ENCODE data around the gene SHTN1.

Gene SHTN1

DNA sequence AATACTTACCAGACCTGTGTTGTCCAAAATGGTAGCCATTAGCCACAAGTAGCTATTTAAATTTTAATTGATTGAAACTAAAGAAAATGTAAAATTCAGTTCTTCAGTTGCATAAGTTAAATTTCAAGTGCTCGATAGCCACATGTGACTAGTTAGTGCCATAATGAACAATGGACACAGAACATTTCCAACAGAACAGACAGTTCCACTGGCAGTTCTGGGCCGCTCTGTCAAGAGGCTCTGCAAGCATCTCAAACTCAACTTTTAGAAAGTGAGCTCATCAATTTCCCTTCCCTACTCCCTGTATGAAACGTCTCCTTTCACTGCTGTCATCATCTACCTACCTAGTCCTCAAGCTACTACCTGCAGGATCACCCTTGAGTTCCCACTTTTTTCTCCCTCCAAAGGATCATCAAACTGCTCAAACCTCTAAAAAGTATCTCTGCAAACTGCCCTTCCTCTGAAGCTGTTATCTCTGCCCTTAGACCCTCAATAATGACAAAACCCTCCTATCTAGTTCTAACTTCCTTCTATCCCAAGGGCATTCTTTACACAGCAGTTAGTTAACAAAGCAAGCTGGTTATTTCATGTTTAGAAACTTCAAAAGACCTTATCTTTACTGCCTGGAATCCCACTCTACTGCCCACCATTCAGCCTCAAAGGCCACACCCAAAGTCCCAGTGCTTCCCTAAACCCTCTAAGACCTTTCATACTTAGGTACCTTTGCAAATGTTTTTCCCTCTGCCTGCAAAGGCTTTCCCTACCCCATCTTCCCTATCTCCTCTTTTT is 20.6 kb downstream of the SHTN1 start:
- Histone ChIP-seq H3K9me3 (ENCODE audit: low read length) (no peaks in the 10 kb centered on the region), H3K36me3 (ENCODE audit: insufficient read depth, low read length) (no peaks in the 10 kb centered on the region), H3K27ac (ENCODE audit: low read depth, low read length) (no peak overlapping the region), H3K4me3 (ENCODE audit: low read depth in 1 of 2, low read length in 2 of 2) (no peak overlapping the region), H3K4me1 (ENCODE audit: insufficient read depth, low read length) (no peaks in the 10 kb centered on the region), H3K27me3 (ENCODE audit: control insufficient read depth in 1 of 2, insufficient read depth in 2 of 2, low read length in 2 of 2) (no peaks in the 10 kb centered on the region), H3K9ac (ENCODE audit: low read length) (no peak overlapping the region)

DNA sequence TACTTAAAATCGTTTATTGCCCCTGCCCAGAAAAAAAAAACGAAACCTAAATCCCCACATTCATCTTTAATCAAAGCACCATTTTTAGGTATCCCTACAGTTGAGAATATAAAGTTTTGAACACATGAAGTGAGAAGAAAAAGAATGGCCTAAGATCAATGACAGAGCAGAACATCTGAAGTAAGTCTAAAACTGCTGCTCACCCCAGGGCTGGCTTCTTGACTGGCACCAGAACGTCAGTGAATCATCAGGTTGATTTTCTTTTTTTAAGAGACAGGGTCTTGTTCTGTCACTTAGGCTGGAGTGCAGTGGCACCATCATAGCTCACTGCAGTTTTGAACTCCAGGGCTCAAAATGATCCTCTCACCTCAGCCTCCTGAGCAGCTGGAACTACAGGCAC is 24.9 kb downstream of the SHTN1 start:
- H3K4me1 ChIP-seq (ENCODE audit: insufficient read depth, low read length): no peaks in the 10 kb centered on the region
- no peak overlapping the region for H3K4me3 ChIP-seq (ENCODE audit: low read depth in 1 of 2, low read length in 2 of 2)
- H3K36me3 ChIP-seq (ENCODE audit: insufficient read depth, low read length): no peaks in the 10 kb centered on the region
- no peaks in the 10 kb centered on the region for H3K27me3 ChIP-seq (ENCODE audit: control insufficient read depth in 1 of 2, insufficient read depth in 2 of 2, low read length in 2 of 2)
- H3K9ac ChIP-seq (ENCODE audit: low read length): no peak overlapping the region
- H3K9me3 ChIP-seq (ENCODE audit: low read length): no peaks in the 10 kb centered on the region
- no peak overlapping the region for H3K27ac ChIP-seq (ENCODE audit: low read depth, low read length)

DNA sequence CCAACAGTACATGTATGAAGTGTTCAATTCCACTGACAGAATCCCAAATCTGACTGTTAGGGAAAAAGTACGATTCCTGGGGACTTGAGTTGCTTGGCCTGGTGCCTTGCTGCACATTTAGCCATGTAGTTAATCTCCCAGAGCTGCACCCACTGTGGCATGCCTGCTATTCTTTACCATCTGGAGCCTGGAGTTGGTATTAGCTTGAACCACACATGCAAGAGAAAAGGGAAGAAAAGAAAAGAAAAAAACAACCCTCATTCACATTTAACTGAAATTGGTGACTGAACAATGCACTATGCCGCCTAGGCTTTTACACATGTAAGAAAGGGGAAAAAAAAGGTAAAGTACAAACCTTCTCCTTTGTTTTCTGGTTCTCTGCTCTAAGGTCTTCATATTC is 26.1 kb downstream of the SHTN1 start:
- no peak overlapping the region for H3K9ac ChIP-seq (ENCODE audit: low read length)
- H3K27ac ChIP-seq (ENCODE audit: low read depth, low read length): no peak overlapping the region
- no peaks in the 10 kb centered on the region for H3K27me3 ChIP-seq (ENCODE audit: control insufficient read depth in 1 of 2, insufficient read depth in 2 of 2, low read length in 2 of 2)
- H3K9me3 ChIP-seq (ENCODE audit: low read length): no peaks in the 10 kb centered on the region
- no peaks in the 10 kb centered on the region for H3K4me1 ChIP-seq (ENCODE audit: insufficient read depth, low read length)
- H3K36me3 ChIP-seq (ENCODE audit: insufficient read depth, low read length): no peaks in the 10 kb centered on the region
- H3K4me3 ChIP-seq (ENCODE audit: low read depth in 1 of 2, low read length in 2 of 2): no peak overlapping the region

DNA sequence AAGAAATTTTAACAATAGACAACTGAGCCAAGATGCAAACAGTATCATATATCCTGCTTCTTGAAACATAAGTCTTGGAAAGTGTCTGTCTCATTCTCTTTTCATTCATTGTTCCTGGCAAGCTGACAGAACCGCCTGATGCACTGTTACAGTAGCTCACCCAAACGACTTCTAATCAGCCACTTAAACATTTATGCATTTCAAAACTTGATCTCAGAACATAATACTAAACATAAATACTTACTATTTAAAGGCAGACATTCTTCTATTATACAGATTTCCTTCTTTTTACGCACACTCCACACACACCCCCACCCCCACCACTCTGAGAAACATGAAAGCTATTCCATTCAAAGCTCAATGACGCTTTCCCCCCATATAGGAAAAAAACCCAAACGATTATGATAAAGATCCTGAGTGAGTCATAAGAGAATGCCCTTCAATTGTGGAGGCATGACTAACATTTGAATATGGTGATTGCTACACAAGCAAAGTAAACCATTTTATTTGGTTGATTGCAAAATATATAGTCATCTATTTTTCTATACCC is 30.5 kb downstream of the SHTN1 start:
- Histone ChIP-seq H3K9me3 (ENCODE audit: low read length) (no peaks in the 10 kb centered on the region), H3K4me3 (ENCODE audit: low read depth in 1 of 2, low read length in 2 of 2) (no peak overlapping the region), H3K27me3 (ENCODE audit: control insufficient read depth in 1 of 2, insufficient read depth in 2 of 2, low read length in 2 of 2) (no peaks in the 10 kb centered on the region), H3K4me1 (ENCODE audit: insufficient read depth, low read length) (no peaks in the 10 kb centered on the region), H3K9ac (ENCODE audit: low read length) (no peak overlapping the region), H3K36me3 (ENCODE audit: insufficient read depth, low read length) (no peaks in the 10 kb centered on the region), H3K27ac (ENCODE audit: low read depth, low read length) (no peak overlapping the region)

DNA sequence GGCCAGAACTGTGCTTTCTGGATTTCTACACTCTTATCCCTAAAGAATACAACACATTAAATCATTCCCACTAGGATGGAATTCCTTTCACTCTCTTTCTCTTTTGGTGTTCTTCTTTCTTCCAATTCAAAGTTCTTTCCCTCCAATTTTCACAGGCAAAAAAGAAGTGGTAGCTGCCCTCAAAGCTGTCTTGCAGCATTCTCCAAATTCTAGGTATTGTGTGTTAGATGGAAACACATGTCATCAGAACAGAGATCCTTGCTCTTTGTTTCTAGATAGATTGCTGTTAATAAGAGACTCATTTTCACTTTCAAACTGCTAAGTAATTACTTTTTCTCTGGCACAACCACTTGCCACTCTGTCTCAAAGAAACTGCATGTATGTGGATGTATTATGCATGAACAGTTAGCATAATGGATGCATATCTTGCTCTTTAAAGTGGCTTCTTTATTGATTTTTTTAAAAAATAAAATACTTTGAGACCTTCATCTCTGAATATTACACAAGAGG is 31.0 kb downstream of the SHTN1 start:
- no peaks in the 10 kb centered on the region for H3K4me1 ChIP-seq (ENCODE audit: insufficient read depth, low read length)
- no peaks in the 10 kb centered on the region for H3K36me3 ChIP-seq (ENCODE audit: insufficient read depth, low read length)
- H3K27me3 ChIP-seq (ENCODE audit: control insufficient read depth in 1 of 2, insufficient read depth in 2 of 2, low read length in 2 of 2): no peaks in the 10 kb centered on the region
- H3K27ac ChIP-seq (ENCODE audit: low read depth, low read length): no peak overlapping the region
- H3K9ac ChIP-seq (ENCODE audit: low read length): no peak overlapping the region
- no peak overlapping the region for H3K4me3 ChIP-seq (ENCODE audit: low read depth in 1 of 2, low read length in 2 of 2)
- H3K9me3 ChIP-seq (ENCODE audit: low read length): no peaks in the 10 kb centered on the region

GRCh38 chr10:116973371-116973905 is 31.5 kb downstream of the SHTN1 start:
- no peaks in the 10 kb centered on the region for H3K9me3 ChIP-seq (ENCODE audit: low read length)
- H3K4me3 ChIP-seq (ENCODE audit: low read depth in 1 of 2, low read length in 2 of 2): no peak overlapping the region
- no peaks in the 10 kb centered on the region for H3K36me3 ChIP-seq (ENCODE audit: insufficient read depth, low read length)
- H3K27me3 ChIP-seq (ENCODE audit: control insufficient read depth in 1 of 2, insufficient read depth in 2 of 2, low read length in 2 of 2): no peaks in the 10 kb centered on the region
- H3K27ac ChIP-seq (ENCODE audit: low read depth, low read length): no peak overlapping the region
- H3K4me1 ChIP-seq (ENCODE audit: insufficient read depth, low read length): no peaks in the 10 kb centered on the region
- H3K9ac ChIP-seq (ENCODE audit: low read length): no peak overlapping the region

DNA sequence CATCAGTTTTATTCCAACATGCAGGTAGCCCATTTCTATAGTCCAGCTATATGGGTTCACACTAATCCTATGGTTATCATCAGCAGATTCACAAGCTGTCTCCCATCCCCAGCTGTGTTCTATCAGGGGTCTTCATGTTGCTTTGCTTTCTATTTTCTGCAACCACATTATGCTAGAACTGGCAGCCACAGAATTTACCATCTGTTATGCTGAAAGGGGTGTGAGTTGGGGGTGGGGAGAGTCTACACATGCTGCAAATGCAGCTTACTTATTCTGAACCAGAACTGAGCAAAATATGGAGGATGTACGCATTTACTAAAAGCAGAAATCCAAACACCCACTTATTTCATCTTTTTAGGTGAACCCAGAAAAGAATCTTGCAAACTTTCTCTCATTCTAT is 32.9 kb downstream of the SHTN1 start:
- Histone ChIP-seq H3K36me3 (ENCODE audit: insufficient read depth, low read length) (no peaks in the 10 kb centered on the region), H3K9me3 (ENCODE audit: low read length) (no peaks in the 10 kb centered on the region), H3K9ac (ENCODE audit: low read length) (no peak overlapping the region), H3K4me3 (ENCODE audit: low read depth in 1 of 2, low read length in 2 of 2) (no peak overlapping the region), H3K27ac (ENCODE audit: low read depth, low read length) (no peak overlapping the region), H3K27me3 (ENCODE audit: control insufficient read depth in 1 of 2, insufficient read depth in 2 of 2, low read length in 2 of 2) (no peaks in the 10 kb centered on the region), H3K4me1 (ENCODE audit: insufficient read depth, low read length) (no peaks in the 10 kb centered on the region)

GRCh38 chr10:116970050-116970449 is 34.9 kb downstream of the SHTN1 start:
- Histone ChIP-seq H3K9me3 (ENCODE audit: low read length) (no peaks in the 10 kb centered on the region), H3K27ac (ENCODE audit: low read depth, low read length) (no peak overlapping the region), H3K27me3 (ENCODE audit: control insufficient read depth in 1 of 2, insufficient read depth in 2 of 2, low read length in 2 of 2) (no peaks in the 10 kb centered on the region), H3K36me3 (ENCODE audit: insufficient read depth, low read length) (no peaks in the 10 kb centered on the region), H3K9ac (ENCODE audit: low read length) (no peak overlapping the region), H3K4me3 (ENCODE audit: low read depth in 1 of 2, low read length in 2 of 2) (no peak overlapping the region), H3K4me1 (ENCODE audit: insufficient read depth, low read length) (no peaks in the 10 kb centered on the region)

- no peak overlapping the region for H3K4me3 ChIP-seq (ENCODE audit: low read depth in 1 of 2, low read length in 2 of 2)
- no peaks in the 10 kb centered on the region for H3K4me1 ChIP-seq (ENCODE audit: insufficient read depth, low read length)
- H3K36me3 ChIP-seq (ENCODE audit: insufficient read depth, low read length): no peaks in the 10 kb centered on the region
- no peaks in the 10 kb centered on the region for H3K27me3 ChIP-seq (ENCODE audit: control insufficient read depth in 1 of 2, insufficient read depth in 2 of 2, low read length in 2 of 2)
- H3K9me3 ChIP-seq (ENCODE audit: low read length): no peaks in the 10 kb centered on the region
- H3K27ac ChIP-seq (ENCODE audit: low read depth, low read length): no peak overlapping the region
- no peak overlapping the region for H3K9ac ChIP-seq (ENCODE audit: low read length)
Measured at GRCh38 chr10:116968331-116968730, 36.7 kb downstream of the SHTN1 start.

DNA sequence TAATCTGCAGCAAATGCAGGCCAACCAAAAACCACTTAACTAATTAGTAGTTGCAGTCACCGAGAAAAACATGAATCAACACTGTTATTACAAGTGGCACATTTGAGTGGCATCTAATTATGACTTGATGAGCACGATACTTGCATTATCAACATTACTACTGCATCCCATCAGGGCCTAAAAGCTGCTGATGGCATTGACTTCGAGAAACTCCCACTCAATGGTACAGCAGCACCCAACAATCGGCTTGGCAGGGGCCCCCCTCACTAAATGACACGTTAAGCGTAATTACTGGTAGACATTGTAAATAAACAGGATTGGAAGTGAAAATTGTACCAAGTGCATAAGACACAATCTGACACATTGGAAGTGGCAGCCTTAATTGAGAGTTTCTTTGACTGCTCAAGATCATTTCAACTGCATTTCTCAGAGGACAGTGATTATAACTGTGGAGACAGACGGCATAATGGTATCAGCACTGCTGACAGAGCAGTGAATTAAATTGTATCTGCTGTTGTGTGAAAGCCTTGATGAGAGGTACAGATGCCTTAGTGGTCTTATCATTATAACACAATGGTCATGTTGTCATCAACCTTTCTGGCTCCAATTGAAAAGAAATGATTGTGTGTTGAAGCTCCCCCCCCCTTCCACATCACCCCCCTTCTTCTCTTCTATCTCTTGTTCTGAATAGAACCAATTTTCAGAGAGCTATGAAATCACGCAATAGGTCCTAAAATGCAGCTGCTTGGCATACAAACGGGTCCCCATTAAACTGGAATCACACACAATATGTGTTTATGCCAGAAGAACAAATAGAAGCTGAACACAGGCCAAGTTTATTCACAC is 43.4 kb downstream of the SHTN1 start:
- no peak overlapping the region for H3K27ac ChIP-seq (ENCODE audit: low read depth, low read length)
- no peaks in the 10 kb centered on the region for H3K4me1 ChIP-seq (ENCODE audit: insufficient read depth, low read length)
- H3K4me3 ChIP-seq (ENCODE audit: low read depth in 1 of 2, low read length in 2 of 2): no peak overlapping the region
- no peak overlapping the region for H3K9ac ChIP-seq (ENCODE audit: low read length)
- H3K36me3 ChIP-seq (ENCODE audit: insufficient read depth, low read length): no peaks in the 10 kb centered on the region
- no peaks in the 10 kb centered on the region for H3K27me3 ChIP-seq (ENCODE audit: control insufficient read depth in 1 of 2, insufficient read depth in 2 of 2, low read length in 2 of 2)
- no peaks in the 10 kb centered on the region for H3K9me3 ChIP-seq (ENCODE audit: low read length)

DNA sequence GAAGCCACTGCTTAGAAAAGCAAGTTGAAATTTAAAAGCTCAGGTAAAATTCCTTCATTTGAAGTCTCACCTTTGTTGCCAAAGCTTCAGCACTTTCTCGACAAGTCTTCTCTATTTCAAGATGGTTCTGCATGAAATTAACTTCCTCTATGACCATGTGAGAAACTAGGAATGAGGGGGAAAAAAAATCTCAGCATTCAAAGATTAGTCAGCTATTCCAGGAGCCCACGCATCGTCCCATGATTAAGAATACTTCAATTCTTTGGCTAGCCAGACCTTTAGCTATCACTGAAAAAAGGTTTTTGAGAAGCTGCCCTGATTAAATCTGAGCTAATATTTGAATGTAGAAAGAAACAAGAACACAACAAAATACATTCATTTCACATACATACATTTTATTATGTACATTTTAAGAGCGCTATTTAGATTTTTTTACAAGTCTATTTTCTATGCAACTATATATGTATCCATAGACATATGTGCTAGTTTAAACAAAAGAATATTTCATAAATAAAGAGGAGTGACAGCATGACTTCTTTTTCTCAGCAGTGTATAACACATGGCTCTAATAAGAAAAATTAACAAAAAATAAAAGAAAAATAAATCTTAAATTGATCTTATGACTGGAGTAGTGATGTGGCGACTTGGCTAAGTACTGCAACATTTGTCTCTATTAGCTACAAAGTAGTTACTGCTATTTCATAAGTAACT is 44.8 kb downstream of the SHTN1 start:
- no peaks in the 10 kb centered on the region for H3K9me3 ChIP-seq (ENCODE audit: low read length)
- no peak overlapping the region for H3K4me3 ChIP-seq (ENCODE audit: low read depth in 1 of 2, low read length in 2 of 2)
- no peak overlapping the region for H3K9ac ChIP-seq (ENCODE audit: low read length)
- H3K27me3 ChIP-seq (ENCODE audit: control insufficient read depth in 1 of 2, insufficient read depth in 2 of 2, low read length in 2 of 2): no peaks in the 10 kb centered on the region
- no peaks in the 10 kb centered on the region for H3K36me3 ChIP-seq (ENCODE audit: insufficient read depth, low read length)
- no peak overlapping the region for H3K27ac ChIP-seq (ENCODE audit: low read depth, low read length)
- no peaks in the 10 kb centered on the region for H3K4me1 ChIP-seq (ENCODE audit: insufficient read depth, low read length)
